HEK293 (cell line): ENCODE results near the gene FKBP5.

Experiments used
- CTCF ChIA-PET: fragments of 350-600 bp; formaldehyde crosslinking; extraction: SDS; loops from one replicate; lab custom pipeline; 2021; ENCODE audit warnings: antibody characterized with exemption; lab: Yijun Ruan, JAX
- POLR2A ChIA-PET: fragments of 300-600 bp; formaldehyde crosslinking; extraction: SDS; loops from one replicate; lab custom pipeline; 2020; ENCODE audit warnings: antibody characterized with exemption, inconsistent platforms; lab: Yijun Ruan, JAX
- H3K27ac ChIP-seq: fragments of 200-500 bp; sonication (Bioruptor generic); 2 replicates; pipeline ENCODE4 v1.5.1; 2014; ENCODE audit warnings: low read depth, low read length, control low read depth, inconsistent platforms; ENCODE audit errors: extremely low read depth
- H3K36me3 ChIP-seq, 2 experiments: fragments of 200-500 bp in 1 of 2; sonication (Bioruptor generic) in 1 of 2; 1 replicate in 1 of 2; 2 replicates in 1 of 2; pipeline ENCODE4 v1.5.1; 2014 to 2017; ENCODE audit warnings: inconsistent platforms in 2 of 2, low read length in 2 of 2; ENCODE audit not compliant: control insufficient read depth in 2 of 2, insufficient read depth in 1 of 2
- H3K4me1 ChIP-seq: fragments of 200-500 bp; sonication (Bioruptor generic); 2 replicates; pipeline ENCODE4 v1.5.1; 2014; ENCODE audit warnings: mild to moderate bottlenecking, low read length, inconsistent platforms; ENCODE audit not compliant: control insufficient read depth, insufficient read depth
- H3K4me3 ChIP-seq: 2 replicates; pipeline ENCODE4 v1.5.1; 2011; ENCODE audit warnings: low read depth, mild to moderate bottlenecking, control low read depth, low read length, moderate library complexity
- H3K9me3 ChIP-seq: fragments of 200-500 bp; sonication (Bioruptor generic); 2 replicates; pipeline ENCODE4 v1.5.1; 2014; ENCODE audit warnings: low read depth, low read length, inconsistent platforms; ENCODE audit not compliant: control insufficient read depth, insufficient read depth
- BCL11A ChIP-seq: fragments of 450-650 bp; formaldehyde crosslinking; IDR thresholded peaks from 2 replicates; pipeline ENCODE4 v1.5.1; 2016; ENCODE audit warnings: low read depth, missing biosample characterization, missing genetic modification characterization
- GFI1B ChIP-seq: fragments of 450-650 bp; formaldehyde crosslinking; IDR thresholded peaks from 2 replicates; pipeline ENCODE4 v1.5.1; 2016; ENCODE audit warnings: missing biosample characterization, missing genetic modification characterization
- GLIS1 ChIP-seq: fragments of 450-650 bp; formaldehyde crosslinking; IDR thresholded peaks from 2 replicates; pipeline ENCODE4 v1.5.1; 2016; ENCODE audit warnings: missing biosample characterization, missing genetic modification characterization
- HOXC10 ChIP-seq: sonication (generic); formaldehyde crosslinking; IDR thresholded peaks from 2 replicates; pipeline ENCODE4 v1.8.1; 2023; ENCODE audit warnings: mild to moderate bottlenecking, missing genetic modification reagents
- HOXD13 ChIP-seq: sonication (generic); formaldehyde crosslinking; IDR thresholded peaks from 2 replicates; pipeline ENCODE4 v1.8.0; 2022; ENCODE audit warnings: missing genetic modification reagents, borderline replicate concordance
- KLF1 ChIP-seq: fragments of 450-650 bp; formaldehyde crosslinking; IDR thresholded peaks from 2 replicates; pipeline ENCODE4 v1.5.1; 2016; ENCODE audit warnings: missing biosample characterization, missing genetic modification characterization
- KLF16 ChIP-seq: fragments of 450-650 bp; formaldehyde crosslinking; IDR thresholded peaks from 2 replicates; pipeline ENCODE4 v1.5.1; 2017; ENCODE audit warnings: missing biosample characterization, missing genetic modification characterization
- KLF8 ChIP-seq: fragments of 450-650 bp; formaldehyde crosslinking; IDR thresholded peaks from 2 replicates; pipeline ENCODE4 v1.5.1; 2016; ENCODE audit warnings: missing biosample characterization, missing genetic modification characterization
- KLF9 ChIP-seq: fragments of 450-650 bp; formaldehyde crosslinking; IDR thresholded peaks from 2 replicates; pipeline ENCODE4 v1.5.1; 2016; ENCODE audit warnings: missing biosample characterization, missing genetic modification characterization, low read depth
- OVOL3 ChIP-seq: fragments of 450-650 bp; formaldehyde crosslinking; IDR thresholded peaks from 2 replicates; pipeline ENCODE4 v1.5.1; 2016; ENCODE audit warnings: missing biosample characterization, missing genetic modification characterization
- PRDM1 ChIP-seq: fragments of 450-650 bp; formaldehyde crosslinking; IDR thresholded peaks from 2 replicates; pipeline ENCODE4; 2016; ENCODE audit warnings: missing biosample characterization, missing genetic modification characterization
- SCRT2 ChIP-seq: fragments of 450-650 bp; formaldehyde crosslinking; IDR thresholded peaks from 2 replicates; pipeline ENCODE4 v1.5.1; 2016; ENCODE audit warnings: missing biosample characterization, missing genetic modification characterization
- TCF7L2 ChIP-seq: IDR thresholded peaks from 2 replicates; pipeline ENCODE4 v1.6.1; 2011; ENCODE audit warnings: low read depth, mild to moderate bottlenecking, inconsistent platforms, low read length, moderate library complexity, borderline replicate concordance
- WT1 ChIP-seq: fragments of 450-650 bp; formaldehyde crosslinking; IDR thresholded peaks from 2 replicates; pipeline ENCODE4 v1.5.1; 2016; ENCODE audit warnings: missing biosample characterization, missing genetic modification characterization
- ZBTB1 ChIP-seq: fragments of 450-650 bp; formaldehyde crosslinking; IDR thresholded peaks from 2 replicates; pipeline ENCODE4 v1.5.1; 2016; ENCODE audit warnings: missing biosample characterization, missing genetic modification characterization
- ZBTB20 ChIP-seq: fragments of 450-650 bp; formaldehyde crosslinking; IDR thresholded peaks from 2 replicates; pipeline ENCODE4 v1.5.1; 2016; ENCODE audit warnings: missing biosample characterization, missing genetic modification characterization
- ZFHX2 ChIP-seq: fragments of 450-650 bp; formaldehyde crosslinking; conservative IDR thresholded peaks from 2 replicates; pipeline ENCODE4 v1.5.1; 2016; ENCODE audit warnings: missing biosample characterization, missing genetic modification characterization
- ZFP3 ChIP-seq: fragments of 450-650 bp; formaldehyde crosslinking; IDR thresholded peaks from 2 replicates; pipeline ENCODE4 v1.5.1; 2016; ENCODE audit warnings: low read depth, missing biosample characterization, missing genetic modification characterization
- ZFP69B ChIP-seq: fragments of 450-650 bp; formaldehyde crosslinking; IDR thresholded peaks from 2 replicates; pipeline ENCODE4 v1.5.1; 2016; ENCODE audit warnings: missing biosample characterization, missing genetic modification characterization
- ZNF202 ChIP-seq: fragments of 450-650 bp; formaldehyde crosslinking; IDR thresholded peaks from 2 replicates; pipeline ENCODE4 v1.5.1; 2016; ENCODE audit warnings: missing biosample characterization, missing genetic modification characterization, borderline replicate concordance
- ZNF302 ChIP-seq: fragments of 450-650 bp; formaldehyde crosslinking; IDR thresholded peaks from 2 replicates; pipeline ENCODE4 v1.5.1; 2016; ENCODE audit warnings: missing biosample characterization, missing genetic modification characterization, low read depth
- ZNF529 ChIP-seq: fragments of 450-650 bp; formaldehyde crosslinking; IDR thresholded peaks from 2 replicates; pipeline ENCODE4 v1.5.1; 2017; ENCODE audit warnings: missing genetic modification characterization, missing biosample characterization; ENCODE audit not compliant: insufficient replicate concordance
- ZNF561 ChIP-seq: fragments of 450-650 bp; IDR thresholded peaks from 2 replicates; pipeline ENCODE4 v1.5.1; 2018; ENCODE audit warnings: missing biosample characterization, missing genetic modification characterization, borderline replicate concordance
- ZNF571 ChIP-seq: fragments of 450-650 bp; formaldehyde crosslinking; IDR thresholded peaks from 2 replicates; pipeline ENCODE4 v1.5.0; 2017; ENCODE audit warnings: missing biosample characterization, missing genetic modification characterization
- ZNF621 ChIP-seq: fragments of 450-650 bp; formaldehyde crosslinking; IDR thresholded peaks from 2 replicates; pipeline ENCODE4 v1.5.1; 2017; ENCODE audit warnings: missing biosample characterization, missing genetic modification characterization
- ZNF791 ChIP-seq: fragments of 450-650 bp; formaldehyde crosslinking; IDR thresholded peaks from 2 replicates; pipeline ENCODE4 v1.5.1; 2016; ENCODE audit warnings: missing biosample characterization, missing genetic modification characterization
- ZNF843 ChIP-seq: fragments of 450-650 bp; formaldehyde crosslinking; IDR thresholded peaks from 2 replicates; pipeline ENCODE4 v1.5.1; 2016; ENCODE audit warnings: missing biosample characterization, missing genetic modification characterization
- TF ChIP-seq, protein P1 (sequence below): fragments of 450-650 bp; formaldehyde crosslinking; IDR thresholded peaks from 2 replicates; pipeline ENCODE4 v1.5.1; 2016; ENCODE audit warnings: missing biosample characterization, missing genetic modification characterization
- TF ChIP-seq, protein P2 (sequence below): fragments of 450-650 bp; formaldehyde crosslinking; IDR thresholded peaks from 2 replicates; pipeline ENCODE4 v1.5.1; 2016; ENCODE audit warnings: missing biosample characterization, missing genetic modification characterization
- TF ChIP-seq, protein P3 (sequence below): fragments of 450-650 bp; IDR thresholded peaks from 2 replicates; pipeline ENCODE4 v1.5.1; 2018; ENCODE audit warnings: missing biosample characterization, missing genetic modification characterization

The FKBP5 gene

DNA sequence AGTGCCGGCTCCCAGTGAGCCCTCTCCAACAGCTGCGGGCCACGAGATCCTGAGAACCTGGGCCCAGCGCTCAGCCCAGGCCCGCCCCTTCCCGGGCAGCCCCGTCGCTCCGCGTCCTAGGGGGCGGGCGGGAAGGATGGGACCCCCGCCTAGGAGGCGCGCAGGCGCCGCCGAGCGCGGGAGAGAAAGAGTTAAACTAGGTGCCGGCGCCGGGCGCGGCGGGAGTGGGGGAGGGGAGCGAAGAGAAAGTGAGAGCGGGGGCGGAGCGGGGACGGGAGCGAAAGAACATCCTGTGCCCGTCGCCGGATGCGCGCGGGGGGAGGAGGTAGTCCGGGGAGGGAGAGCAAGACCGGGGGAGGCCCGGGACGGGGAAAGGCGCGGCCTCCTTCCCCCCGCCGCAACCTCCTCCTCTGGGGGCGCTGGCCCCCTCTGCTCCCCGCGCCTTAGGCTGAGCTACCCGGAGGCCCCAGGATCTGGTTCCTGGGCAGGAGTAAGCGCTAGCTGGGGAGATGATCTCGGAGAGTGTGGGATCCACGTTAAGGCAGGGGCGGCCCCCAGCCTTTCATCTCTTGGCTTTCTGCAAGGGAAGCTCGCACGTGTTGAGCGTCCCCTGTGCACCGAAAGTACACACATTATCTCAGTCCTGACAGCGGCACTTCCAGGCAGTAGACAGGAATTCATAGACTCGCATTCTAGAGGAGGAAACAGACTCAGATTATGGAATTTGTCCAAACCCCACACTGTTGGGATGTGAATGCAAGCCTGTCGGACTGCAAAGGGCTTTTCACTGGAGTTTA, 43.2 kb upstream of the FKBP5 start (continued):
- no peak for TF ChIP-seq ZFP3
- peak; percentile 97 for TF ChIP-seq SCRT2
- no peak for TF ChIP-seq OVOL3 (tag by site-specific recombination)
- no peak for TF ChIP-seq ZNF571
- peak; percentile 62; the same call in 1 of the 2 replicates for TF ChIP-seq ZNF561 (tag by site-specific recombination)
- TF ChIP-seq KLF1: peak; percentile 67; the same call in 1 of the 2 replicates
- TF ChIP-seq ZNF843 (tag by site-specific recombination): peak; percentile 72
- no peak for TF ChIP-seq ZNF202 (tag by site-specific recombination)
- peak; percentile 92 for TF ChIP-seq PRDM1 (tag by site-specific recombination)
- peak; percentile 68; the same call in 1 of the 2 replicates for TF ChIP-seq WT1 (tag by site-specific recombination)
- TF ChIP-seq TCF7L2: peak; percentile 94
- TF ChIP-seq HOXC10 (CRISPR knock-in tag): no peak
- TF ChIP-seq ZFHX2 (tag by site-specific recombination): peak; percentile 93
- TF ChIP-seq KLF8 (tag by site-specific recombination): peak; percentile 94

DNA sequence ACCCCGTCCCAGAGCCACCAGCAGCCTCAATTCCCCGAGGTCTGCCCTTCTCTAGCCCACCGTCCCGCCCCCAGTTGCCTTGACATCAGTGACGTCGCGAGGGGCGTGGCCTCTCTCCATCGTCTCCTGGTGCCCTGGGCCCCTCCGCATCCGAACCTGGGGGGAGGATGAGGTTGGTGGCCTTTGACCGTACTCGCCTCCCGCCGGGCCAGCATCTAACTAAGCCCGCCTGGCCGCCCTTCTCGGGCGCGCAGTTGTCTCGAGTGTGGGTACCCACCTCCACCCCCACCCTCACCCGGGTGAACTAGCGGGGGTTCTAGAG, 42.7 kb upstream of the FKBP5 start:
- peak overlapping the region; percentile 79 for H3K27ac ChIP-seq
- no peaks in the 10 kb centered on the region for H3K9me3 ChIP-seq
- ChIA-PET CTCF (interaction anchor here (1.3 to 4.2 kb wide), 3 partner anchors 47 to 147 kb away, joined by 3 to 39 read pairs (median 7); no protein-coding TSS in a partner anchor), POLR2A (interaction anchor here (1.5 kb wide), 1 partner anchor 44 kb away, joined by 4 read pairs; no protein-coding TSS in a partner anchor)
- peak overlapping the region; percentile 68 for H3K4me3 ChIP-seq
- H3K4me1 ChIP-seq: peaks cover 18% of the 10 kb centered on the region
- no peaks in the 10 kb centered on the region for H3K36me3 ChIP-seq
- TF ChIP-seq HOXD13: no peak
- peak; percentile 65 for TF ChIP-seq GLIS1 (tag by site-specific recombination)
- peak; percentile 33; the same call in 1 of the 2 replicates for TF ChIP-seq ZBTB1 (tag by site-specific recombination)
- TF ChIP-seq ZNF561 (tag by site-specific recombination): no peak; the same call in 1 of the 2 replicates
- TF ChIP-seq, protein P1, sequence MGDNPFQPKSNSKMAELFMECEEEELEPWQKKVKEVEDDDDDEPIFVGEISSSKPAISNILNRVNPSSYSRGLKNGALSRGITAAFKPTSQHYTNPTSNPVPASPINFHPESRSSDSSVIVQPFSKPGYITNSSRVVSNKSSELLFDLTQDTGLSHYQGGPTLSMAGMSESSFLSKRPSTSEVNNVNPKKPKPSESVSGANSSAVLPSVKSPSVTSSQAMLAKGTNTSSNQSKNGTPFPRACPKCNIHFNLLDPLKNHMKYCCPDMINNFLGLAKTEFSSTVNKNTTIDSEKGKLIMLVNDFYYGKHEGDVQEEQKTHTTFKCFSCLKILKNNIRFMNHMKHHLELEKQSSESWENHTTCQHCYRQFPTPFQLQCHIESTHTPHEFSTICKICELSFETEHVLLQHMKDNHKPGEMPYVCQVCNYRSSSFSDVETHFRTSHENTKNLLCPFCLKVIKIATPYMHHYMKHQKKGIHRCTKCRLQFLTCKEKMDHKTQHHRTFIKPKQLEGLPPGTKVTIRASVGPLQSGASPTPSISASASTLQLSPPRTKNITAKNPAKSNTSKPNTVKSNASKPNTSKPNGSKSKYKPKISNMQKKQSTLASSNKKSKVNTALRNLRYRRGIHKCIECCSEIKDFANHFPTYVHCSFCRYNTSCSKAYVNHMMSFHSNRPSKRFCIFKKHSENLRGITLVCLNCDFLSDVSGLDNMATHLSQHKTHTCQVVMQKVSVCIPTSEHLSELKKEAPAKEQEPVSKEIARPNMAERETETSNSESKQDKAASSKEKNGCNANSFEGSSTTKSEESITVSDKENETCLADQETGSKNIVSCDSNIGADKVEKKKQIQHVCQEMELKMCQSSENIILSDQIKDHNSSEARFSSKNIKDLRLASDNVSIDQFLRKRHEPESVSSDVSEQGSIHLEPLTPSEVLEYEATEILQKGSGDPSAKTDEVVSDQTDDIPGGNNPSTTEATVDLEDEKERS: no peak
- no peak for TF ChIP-seq HOXC10 (CRISPR knock-in tag)
- TF ChIP-seq, protein P2, sequence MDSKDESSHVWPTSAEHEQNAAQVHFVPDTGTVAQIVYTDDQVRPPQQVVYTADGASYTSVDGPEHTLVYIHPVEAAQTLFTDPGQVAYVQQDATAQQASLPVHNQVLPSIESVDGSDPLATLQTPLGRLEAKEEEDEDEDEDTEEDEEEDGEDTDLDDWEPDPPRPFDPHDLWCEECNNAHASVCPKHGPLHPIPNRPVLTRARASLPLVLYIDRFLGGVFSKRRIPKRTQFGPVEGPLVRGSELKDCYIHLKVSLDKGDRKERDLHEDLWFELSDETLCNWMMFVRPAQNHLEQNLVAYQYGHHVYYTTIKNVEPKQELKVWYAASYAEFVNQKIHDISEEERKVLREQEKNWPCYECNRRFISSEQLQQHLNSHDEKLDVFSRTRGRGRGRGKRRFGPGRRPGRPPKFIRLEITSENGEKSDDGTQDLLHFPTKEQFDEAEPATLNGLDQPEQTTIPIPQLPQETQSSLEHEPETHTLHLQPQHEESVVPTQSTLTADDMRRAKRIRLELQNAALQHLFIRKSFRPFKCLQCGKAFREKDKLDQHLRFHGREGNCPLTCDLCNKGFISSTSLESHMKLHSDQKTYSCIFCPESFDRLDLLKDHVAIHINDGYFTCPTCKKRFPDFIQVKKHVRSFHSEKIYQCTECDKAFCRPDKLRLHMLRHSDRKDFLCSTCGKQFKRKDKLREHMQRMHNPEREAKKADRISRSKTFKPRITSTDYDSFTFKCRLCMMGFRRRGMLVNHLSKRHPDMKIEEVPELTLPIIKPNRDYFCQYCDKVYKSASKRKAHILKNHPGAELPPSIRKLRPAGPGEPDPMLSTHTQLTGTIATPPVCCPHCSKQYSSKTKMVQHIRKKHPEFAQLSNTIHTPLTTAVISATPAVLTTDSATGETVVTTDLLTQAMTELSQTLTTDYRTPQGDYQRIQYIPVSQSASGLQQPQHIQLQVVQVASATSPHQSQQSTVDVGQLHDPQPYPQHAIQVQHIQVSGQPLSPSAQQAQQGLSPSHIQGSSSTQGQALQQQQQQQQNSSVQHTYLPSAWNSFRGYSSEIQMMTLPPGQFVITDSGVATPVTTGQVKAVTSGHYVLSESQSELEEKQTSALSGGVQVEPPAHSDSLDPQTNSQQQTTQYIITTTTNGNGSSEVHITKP (tag by site-specific recombination): 0 out of 2 replicates have a peak, but pooled peaks have one; percentile 68
- TF ChIP-seq ZNF791 (tag by site-specific recombination): no peak
- TF ChIP-seq KLF16 (tag by site-specific recombination): peak; percentile 14; the same call in 1 of the 2 replicates
- TF ChIP-seq, protein P3, sequence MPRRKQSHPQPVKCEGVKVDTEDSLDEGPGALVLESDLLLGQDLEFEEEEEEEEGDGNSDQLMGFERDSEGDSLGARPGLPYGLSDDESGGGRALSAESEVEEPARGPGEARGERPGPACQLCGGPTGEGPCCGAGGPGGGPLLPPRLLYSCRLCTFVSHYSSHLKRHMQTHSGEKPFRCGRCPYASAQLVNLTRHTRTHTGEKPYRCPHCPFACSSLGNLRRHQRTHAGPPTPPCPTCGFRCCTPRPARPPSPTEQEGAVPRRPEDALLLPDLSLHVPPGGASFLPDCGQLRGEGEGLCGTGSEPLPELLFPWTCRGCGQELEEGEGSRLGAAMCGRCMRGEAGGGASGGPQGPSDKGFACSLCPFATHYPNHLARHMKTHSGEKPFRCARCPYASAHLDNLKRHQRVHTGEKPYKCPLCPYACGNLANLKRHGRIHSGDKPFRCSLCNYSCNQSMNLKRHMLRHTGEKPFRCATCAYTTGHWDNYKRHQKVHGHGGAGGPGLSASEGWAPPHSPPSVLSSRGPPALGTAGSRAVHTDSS: peak; percentile 91
- peak; percentile 78; the same call in 1 of the 2 replicates for TF ChIP-seq KLF9 (tag by site-specific recombination)
- TF ChIP-seq ZBTB20 (tag by site-specific recombination): no peak; the same call in 1 of the 2 replicates
- no peak for TF ChIP-seq GFI1B (tag by site-specific recombination)
- TF ChIP-seq ZNF302 (tag by site-specific recombination): no peak
- TF ChIP-seq ZFP69B (tag by site-specific recombination): 0 out of 2 replicates have a peak, but pooled peaks have one; percentile 79
- TF ChIP-seq ZNF529 (tag by site-specific recombination): no peak
- no peak for TF ChIP-seq ZNF621
- TF ChIP-seq PRDM1 (tag by site-specific recombination): no peak
- peak; percentile 75; the same call in 1 of the 2 replicates for TF ChIP-seq BCL11A (tag by site-specific recombination)
